ENCODE measurements around the gene FOCAD. TPM values are rescaled to one million over a fixed set of nuclear protein-coding genes. Genes with fewer than 3 reads are reported as not detected.

FOCAD gene
- total and polyA plus RNA-seq, 2 experiments from 2014 or later: 20.8 to 67.4 TPM

- H3K36me3 ChIP-seq (ENCODE audit: low read depth): no peaks in the 10 kb centered on the region
- H3K4me3 ChIP-seq: no peak overlapping the region
- H3K79me2 ChIP-seq (ENCODE audit: insufficient read depth): no peaks in the 10 kb centered on the region
- H3K4me1 ChIP-seq (ENCODE audit: insufficient read depth): peaks cover 14% of the 10 kb centered on the region
- H3K27ac ChIP-seq: no peak overlapping the region
- DNase-seq: no peak
- H3K27me3 ChIP-seq (replicated peaks; ENCODE audit: insufficient read depth): no peaks in the 10 kb centered on the region
- H3K4me2 ChIP-seq (ENCODE audit: unreplicated experiment): no peak overlapping the region
- in situ Hi-C loops (cut with MboI): no loop called here
- H3K9me3 ChIP-seq (ENCODE audit: low read depth): no peaks in the 10 kb centered on the region
- no peaks in the 10 kb centered on the region for H4K20me1 ChIP-seq (ENCODE audit: insufficient read depth)
- H3F3A ChIP-seq (ENCODE audit: insufficient read depth): no peaks in the 10 kb centered on the region
- no peak overlapping the region for H3K9ac ChIP-seq
- no peak overlapping the region for H2AFZ ChIP-seq
- 0 out of 2 replicates have a peak, but pooled peaks cover 5% of the 10 kb centered on the region for H3K9me2 ChIP-seq (ENCODE audit: insufficient read depth)
- TF ChIP-seq EZH2phosphoT487 (IDR thresholded peaks at IDR 0.05; ENCODE audit: insufficient read depth, low read depth) (no peak), EZH2 (IDR thresholded peaks at IDR 0.05; ENCODE audit: insufficient read depth, poor library complexity, severe bottlenecking) (no peak)
These were observed 331.9 kb downstream of the FOCAD start for GRCh38 chr9:21015995-21016394.

- peak; percentile 88 for DNase-seq
- no peaks in the 10 kb centered on the region for H3K36me3 ChIP-seq (ENCODE audit: low read depth)
- H3K27me3 ChIP-seq (replicated peaks; ENCODE audit: insufficient read depth): no peaks in the 10 kb centered on the region
- no peak overlapping the region for H2AFZ ChIP-seq
- no peak overlapping the region for H3K9ac ChIP-seq
- H3K9me3 ChIP-seq (ENCODE audit: low read depth): no peaks in the 10 kb centered on the region
- 0 out of 2 replicates have a peak, but pooled peaks cover 5% of the 10 kb centered on the region for H3K9me2 ChIP-seq (ENCODE audit: insufficient read depth)
- in situ Hi-C loops (cut with MboI): no loop called here
- H3K4me1 ChIP-seq (ENCODE audit: insufficient read depth): peaks cover 14% of the 10 kb centered on the region
- H3K79me2 ChIP-seq (ENCODE audit: insufficient read depth): no peaks in the 10 kb centered on the region
- peak overlapping the region; percentile 36 for H3K27ac ChIP-seq
- H3F3A ChIP-seq (ENCODE audit: insufficient read depth): no peaks in the 10 kb centered on the region
- 5 to 14% methylated on average over 2 of the region's 2 CpGs for WGBS, 2 experiments (ENCODE audit: low coverage in 1 of 2, low lambda C conversion rate in 2 of 2, missing lambda C conversion rate in 2 of 2)
- no peak overlapping the region for H3K4me3 ChIP-seq
- no peak for TF ChIP-seq EZH2 (IDR thresholded peaks at IDR 0.05; ENCODE audit: insufficient read depth, poor library complexity, severe bottlenecking)
- TF ChIP-seq EZH2phosphoT487 (IDR thresholded peaks at IDR 0.05; ENCODE audit: insufficient read depth, low read depth): no peak
- H3K4me2 ChIP-seq (ENCODE audit: unreplicated experiment): peak overlapping the region; percentile 42
- H4K20me1 ChIP-seq (ENCODE audit: insufficient read depth): no peaks in the 10 kb centered on the region
These were observed 332.8 kb downstream of the FOCAD start for GRCh38 chr9:21016701-21017491.

GRCh38 chr9:21018177-21018576 is 334.1 kb downstream of the FOCAD start:
- no peak overlapping the region for H3K4me2 ChIP-seq (ENCODE audit: unreplicated experiment)
- no peaks in the 10 kb centered on the region for H3K27me3 ChIP-seq (replicated peaks; ENCODE audit: insufficient read depth)
- H3K36me3 ChIP-seq (ENCODE audit: low read depth): no peaks in the 10 kb centered on the region
- H4K20me1 ChIP-seq (ENCODE audit: insufficient read depth): no peaks in the 10 kb centered on the region
- no peak overlapping the region for H2AFZ ChIP-seq
- TF ChIP-seq EZH2 (IDR thresholded peaks at IDR 0.05; ENCODE audit: insufficient read depth, poor library complexity, severe bottlenecking): no peak
- no peak for TF ChIP-seq EZH2phosphoT487 (IDR thresholded peaks at IDR 0.05; ENCODE audit: insufficient read depth, low read depth)
- no peaks in the 10 kb centered on the region for H3K9me3 ChIP-seq (ENCODE audit: low read depth)
- no peaks in the 10 kb centered on the region for H3F3A ChIP-seq (ENCODE audit: insufficient read depth)
- H3K4me1 ChIP-seq (ENCODE audit: insufficient read depth): peaks cover 14% of the 10 kb centered on the region
- H3K27ac ChIP-seq: no peak overlapping the region
- no peak overlapping the region for H3K9ac ChIP-seq
- no peaks in the 10 kb centered on the region for H3K79me2 ChIP-seq (ENCODE audit: insufficient read depth)
- 95 to 100% methylated on average over 2 of the region's 2 CpGs for WGBS, 2 experiments (ENCODE audit: low coverage in 1 of 2, low lambda C conversion rate in 2 of 2, missing lambda C conversion rate in 2 of 2)
- no peak overlapping the region for H3K4me3 ChIP-seq
- 0 out of 2 replicates have a peak, but pooled peaks cover 5% of the 10 kb centered on the region for H3K9me2 ChIP-seq (ENCODE audit: insufficient read depth)
- in situ Hi-C loops (cut with MboI): no loop called here
- DNase-seq: no peak

GRCh38 chr9:21023861-21024260 is 339.8 kb downstream of the FOCAD start:
- 59 to 62% methylated on average over 2 of the region's 2 CpGs for WGBS, 2 experiments (ENCODE audit: low coverage in 1 of 2, low lambda C conversion rate in 2 of 2, missing lambda C conversion rate in 2 of 2)
- H3K36me3 ChIP-seq (ENCODE audit: low read depth): peaks cover 6% of the 10 kb centered on the region; the same call in 1 of the 2 replicates
- in situ Hi-C loops (cut with MboI): no loop called here
- peaks cover 26% of the 10 kb centered on the region for H3K4me1 ChIP-seq (ENCODE audit: insufficient read depth)
- no peak overlapping the region for H2AFZ ChIP-seq
- H3K27me3 ChIP-seq (replicated peaks; ENCODE audit: insufficient read depth): no peaks in the 10 kb centered on the region
- no peaks in the 10 kb centered on the region for H3K79me2 ChIP-seq (ENCODE audit: insufficient read depth)
- H3F3A ChIP-seq (ENCODE audit: insufficient read depth): peaks cover 25% of the 10 kb centered on the region
- no peak overlapping the region for H3K9ac ChIP-seq
- no peak for DNase-seq
- no peak overlapping the region for H3K27ac ChIP-seq
- H3K4me3 ChIP-seq: no peak overlapping the region
- H3K4me2 ChIP-seq (ENCODE audit: unreplicated experiment): no peak overlapping the region
- H3K9me3 ChIP-seq (ENCODE audit: low read depth): no peaks in the 10 kb centered on the region
- H4K20me1 ChIP-seq (ENCODE audit: insufficient read depth): no peaks in the 10 kb centered on the region
- TF ChIP-seq EZH2 (IDR thresholded peaks at IDR 0.05; ENCODE audit: insufficient read depth, poor library complexity, severe bottlenecking) (no peak), EZH2phosphoT487 (IDR thresholded peaks at IDR 0.05; ENCODE audit: insufficient read depth, low read depth) (no peak)
- 0 out of 2 replicates have a peak, but pooled peaks cover 5% of the 10 kb centered on the region for H3K9me2 ChIP-seq (ENCODE audit: insufficient read depth)

All from GM23248 (cell line).